ENCODE measurements around the gene SND1.

DNA sequence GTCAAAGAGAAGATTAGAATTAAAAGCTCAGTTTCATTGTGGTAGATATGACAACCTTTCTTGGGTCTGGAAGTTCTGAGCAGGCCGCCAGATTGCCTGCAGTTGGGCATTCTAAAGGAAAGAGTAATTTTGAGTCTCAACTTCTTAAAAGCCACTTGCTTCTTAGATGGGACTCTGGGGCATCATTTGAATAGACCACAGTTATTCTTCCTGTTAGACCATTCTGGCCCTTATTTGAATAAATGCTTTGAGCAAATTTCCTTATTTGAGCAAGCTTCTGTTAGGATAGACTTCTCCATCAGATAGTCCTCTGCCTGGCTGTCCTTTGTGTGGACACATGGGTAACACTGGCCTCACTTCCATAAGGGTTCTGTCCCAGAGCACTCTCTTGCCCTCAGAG is 40.2 kb downstream of the SND1 start:
- TF ChIP-seq, protein P1, sequence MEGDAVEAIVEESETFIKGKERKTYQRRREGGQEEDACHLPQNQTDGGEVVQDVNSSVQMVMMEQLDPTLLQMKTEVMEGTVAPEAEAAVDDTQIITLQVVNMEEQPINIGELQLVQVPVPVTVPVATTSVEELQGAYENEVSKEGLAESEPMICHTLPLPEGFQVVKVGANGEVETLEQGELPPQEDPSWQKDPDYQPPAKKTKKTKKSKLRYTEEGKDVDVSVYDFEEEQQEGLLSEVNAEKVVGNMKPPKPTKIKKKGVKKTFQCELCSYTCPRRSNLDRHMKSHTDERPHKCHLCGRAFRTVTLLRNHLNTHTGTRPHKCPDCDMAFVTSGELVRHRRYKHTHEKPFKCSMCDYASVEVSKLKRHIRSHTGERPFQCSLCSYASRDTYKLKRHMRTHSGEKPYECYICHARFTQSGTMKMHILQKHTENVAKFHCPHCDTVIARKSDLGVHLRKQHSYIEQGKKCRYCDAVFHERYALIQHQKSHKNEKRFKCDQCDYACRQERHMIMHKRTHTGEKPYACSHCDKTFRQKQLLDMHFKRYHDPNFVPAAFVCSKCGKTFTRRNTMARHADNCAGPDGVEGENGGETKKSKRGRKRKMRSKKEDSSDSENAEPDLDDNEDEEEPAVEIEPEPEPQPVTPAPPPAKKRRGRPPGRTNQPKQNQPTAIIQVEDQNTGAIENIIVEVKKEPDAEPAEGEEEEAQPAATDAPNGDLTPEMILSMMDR (IDR thresholded peaks at IDR 0.05 in 8 of 11, conservative IDR thresholded peaks at IDR 0.05 in 3 of 11) = no peak
- TF ChIP-seq POLR2A (IDR thresholded peaks at IDR 0.05) = no peak
- TF ChIP-seq POLR2AphosphoS5 (IDR thresholded peaks at IDR 0.05) = no peak
